Occipital lobe (tissue), 3 donors: ENCODE measurements around the gene SHC4. TPM values are rescaled to one million over a fixed set of nuclear protein-coding genes. Genes with fewer than 3 reads are reported as not detected.
"Not testable (repeated sequence)": the region's sequence is repeated elsewhere in the genome, so short reads cannot be mapped to it uniquely, and the experiment has no call there.

Experiments used
- DNase-seq: peaks from one replicate; lab custom pipeline; 2025; lab: John Stamatoyannopoulos, UW
- small RNA-seq: library from RNA; depleted of rRNA; stranded (forward); fragments of <200 nt; gene quantifications from one replicate; pipeline ENCODE3, GENCODE V24; 2014
- total RNA-seq: library from RNA; depleted of rRNA; stranded (reverse); fragments of >200 nt; gene quantifications from one replicate; pipeline ENCODE4 v1.2.3, GENCODE V29; 2014

The SHC4 gene
- total RNA-seq, 1 donor from 2014 or later, result 5.5 TPM

- no peak for DNase-seq
Observed at GRCh38 chr15:48798319-48798718, 165.4 kb downstream of the SHC4 start.

- DNase-seq, result no peak
Observed at GRCh38 chr15:48796930-48797329, 166.8 kb downstream of the SHC4 start.

GRCh38 chr15:48796521-48796920 is 167.2 kb downstream of the SHC4 start:
- DNase-seq, result no peak

- no peak for DNase-seq
Observed at GRCh38 chr15:48795901-48796300, 167.8 kb downstream of the SHC4 start.

- DNase-seq, result no peak
Observed at GRCh38 chr15:48794697-48795134, 169.0 kb downstream of the SHC4 start.

GRCh38 chr15:48792408-48792807 is 171.3 kb downstream of the SHC4 start:
- DNase-seq, result no peak

- not testable (repeated sequence) for DNase-seq
Observed at GRCh38 chr15:48790466-48791115, 173.1 kb downstream of the SHC4 start.

GRCh38 chr15:48785712-48786111 is 178.0 kb downstream of the SHC4 start:
- DNase-seq, result no peak

GRCh38 chr15:48785195-48785594 is 178.5 kb downstream of the SHC4 start:
- DNase-seq, result no peak

- DNase-seq, result no peak
Observed at GRCh38 chr15:48784756-48785155, 179.0 kb downstream of the SHC4 start.

- DNase-seq, result no peak
Observed at GRCh38 chr15:48782911-48783310, 180.8 kb downstream of the SHC4 start.

GRCh38 chr15:48781481-48782081 is 182.1 kb downstream of the SHC4 start:
- no peak for DNase-seq

GRCh38 chr15:48781017-48781416 is 182.7 kb downstream of the SHC4 start:
- DNase-seq, result no peak

GRCh38 chr15:48778331-48778730 is 185.4 kb downstream of the SHC4 start:
- DNase-seq, result no peak

- no peak for DNase-seq
Observed at GRCh38 chr15:48777645-48778330, 185.9 kb downstream of the SHC4 start.

GRCh38 chr15:48775546-48775945 is 188.2 kb downstream of the SHC4 start:
- no peak for DNase-seq

- no peak for DNase-seq
Observed at GRCh38 chr15:48774484-48774883, 189.2 kb downstream of the SHC4 start.

Small RNA genes lying within 50 kb of the gene (small RNA-seq; reads per million reads assigned to genes)
- not detected for gene RF00019

Other genes starting within 250 kb of the SHC4 start
- gene CEP152, start 152.8 kb downstream of the SHC4 start, total RNA-seq, result 2.7 TPM
- gene EID1, start 85.8 kb downstream of the SHC4 start, total RNA-seq, result 215 TPM
- 85.0 TPM for gene SECISBP2L, start 82.5 kb upstream of the SHC4 start, total RNA-seq
- gene COPS2, start 191.7 kb upstream of the SHC4 start, total RNA-seq, result 97.8 TPM
- gene GALK2, start 206.3 kb upstream of the SHC4 start, total RNA-seq, result 63.3 TPM